Measurements from ENCODE around the gene PLCB2.

Gene PLCB2

DNA sequence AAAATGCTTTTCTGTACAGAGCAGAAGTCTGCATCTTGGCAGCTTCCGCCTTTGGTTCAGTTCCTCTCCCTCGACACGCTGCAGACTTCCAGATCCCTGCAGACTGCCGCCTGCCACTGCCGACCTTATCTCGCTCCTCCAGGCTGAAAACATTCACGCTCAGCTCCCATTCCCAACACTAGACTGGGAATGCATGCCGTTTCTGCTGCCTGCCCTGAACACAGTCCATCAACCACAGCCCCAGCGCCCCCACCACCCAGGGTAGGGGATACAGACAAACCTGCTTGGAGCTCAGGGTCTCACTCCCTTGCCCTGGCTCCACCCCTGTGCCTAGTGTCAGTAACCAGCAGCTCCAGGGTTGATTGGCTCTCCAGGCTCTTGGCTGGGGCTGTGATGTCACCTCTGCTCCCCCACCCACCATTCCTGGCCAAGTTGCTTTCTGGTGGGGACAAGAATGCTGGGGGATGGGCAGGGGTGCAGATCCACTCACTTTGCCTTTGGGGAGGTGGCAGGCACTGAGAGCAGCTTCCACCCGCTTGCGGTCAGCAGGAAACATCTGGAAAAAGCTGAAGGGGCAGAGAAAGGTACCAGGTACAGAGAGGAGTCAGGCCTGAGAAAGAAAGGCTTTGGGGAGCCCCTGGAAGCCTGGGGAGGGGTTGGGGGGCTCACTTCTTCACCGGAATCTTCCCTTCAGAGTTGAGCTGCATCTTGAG, 6.1 kb downstream of the PLCB2 start:
- no peak for DNase-seq

DNA sequence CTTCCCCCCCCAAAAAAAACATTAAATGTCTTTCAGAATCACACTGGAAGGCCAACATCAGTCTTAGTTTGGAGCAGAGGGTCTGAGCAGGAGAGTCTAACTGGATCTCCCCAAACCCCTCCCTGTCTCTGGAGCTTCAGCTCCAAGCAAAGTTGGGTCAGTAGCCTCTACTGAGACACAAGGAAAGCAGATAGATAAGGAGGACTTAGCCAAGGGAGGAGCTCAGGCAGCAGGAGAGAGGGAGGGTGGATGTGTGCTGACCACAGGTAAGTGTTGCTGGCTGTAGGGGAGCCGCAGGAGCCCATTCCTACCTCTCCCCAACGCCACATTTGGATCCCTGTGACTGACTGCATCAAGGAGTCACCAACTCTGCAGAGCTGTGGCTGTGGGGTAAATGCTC, 7.0 kb downstream of the PLCB2 start:
- DNase-seq, result no peak

DNA sequence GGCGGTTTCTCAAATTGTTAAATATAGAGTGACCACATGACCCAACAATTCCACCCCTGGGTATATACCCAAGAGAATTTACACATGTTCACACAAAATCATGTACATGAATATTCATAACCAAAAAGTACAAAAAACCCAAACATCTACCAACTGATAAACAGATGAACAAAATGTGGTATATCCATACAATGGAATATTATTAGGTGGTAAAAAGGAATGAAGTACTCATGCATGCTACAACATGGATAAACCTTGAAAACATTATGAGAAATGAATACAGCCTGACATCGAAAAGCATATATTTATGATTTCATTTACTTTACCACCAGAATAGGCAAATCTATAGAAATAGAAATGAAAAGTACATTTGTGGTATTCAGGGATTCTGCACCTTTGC, 7.4 kb downstream of the PLCB2 start:
- no peak for DNase-seq

DNA sequence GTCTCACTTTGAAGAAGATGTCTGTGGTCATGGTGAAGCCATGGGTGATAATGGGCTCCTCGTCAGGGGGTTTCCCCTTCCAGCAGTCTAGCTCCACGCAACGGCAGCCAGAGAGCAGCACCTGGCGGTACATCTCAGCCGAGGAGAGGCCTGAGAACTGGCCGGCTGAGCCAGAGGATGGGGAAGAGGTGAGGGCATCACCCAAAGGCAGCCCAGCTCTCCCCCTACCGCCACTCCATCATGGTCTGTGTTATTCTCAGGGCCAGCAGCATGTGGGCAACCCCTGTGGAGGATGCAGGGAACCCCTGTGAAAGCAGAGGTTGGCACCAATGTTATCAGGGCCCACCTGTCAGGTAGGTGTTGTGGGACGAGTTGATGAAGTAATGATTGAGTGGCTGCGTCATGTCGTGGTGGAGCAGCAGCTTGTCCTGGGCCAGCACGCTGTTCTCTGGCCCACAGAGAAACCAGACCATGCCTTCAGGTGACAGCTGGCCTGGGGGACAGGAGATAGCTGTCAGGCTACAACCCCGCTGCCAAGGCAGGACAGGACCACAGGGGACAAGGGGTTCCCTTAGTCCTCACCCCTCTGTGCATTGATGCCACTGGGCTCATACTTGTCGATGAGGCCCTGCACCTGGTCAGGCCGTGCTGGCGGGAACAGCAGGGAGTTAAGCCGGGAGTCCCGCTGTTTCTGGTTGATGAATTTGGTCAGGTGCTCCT, 9.4 kb downstream of the PLCB2 start:
- DNase-seq, result no peak

DNA sequence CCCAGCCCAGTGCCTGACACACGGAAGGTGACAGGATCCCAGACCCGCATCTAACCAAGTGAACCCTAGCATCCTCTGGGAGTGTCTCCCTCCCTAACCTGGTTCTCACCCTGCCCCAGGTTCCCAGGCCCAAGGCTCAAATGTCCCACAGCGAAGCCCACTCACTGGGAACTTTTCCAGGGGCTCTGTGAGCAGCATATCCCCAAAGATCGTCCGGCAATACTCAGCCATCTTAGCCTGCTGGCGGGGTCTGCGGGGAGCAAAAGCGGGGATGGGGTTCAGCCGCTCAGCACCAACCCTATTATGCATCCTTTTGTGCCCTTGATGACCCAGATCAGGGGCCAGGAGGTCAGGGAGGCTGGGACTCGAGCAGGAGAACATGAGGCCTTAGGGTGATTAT, 10.4 kb downstream of the PLCB2 start:
- DNase-seq, result no peak

DNA sequence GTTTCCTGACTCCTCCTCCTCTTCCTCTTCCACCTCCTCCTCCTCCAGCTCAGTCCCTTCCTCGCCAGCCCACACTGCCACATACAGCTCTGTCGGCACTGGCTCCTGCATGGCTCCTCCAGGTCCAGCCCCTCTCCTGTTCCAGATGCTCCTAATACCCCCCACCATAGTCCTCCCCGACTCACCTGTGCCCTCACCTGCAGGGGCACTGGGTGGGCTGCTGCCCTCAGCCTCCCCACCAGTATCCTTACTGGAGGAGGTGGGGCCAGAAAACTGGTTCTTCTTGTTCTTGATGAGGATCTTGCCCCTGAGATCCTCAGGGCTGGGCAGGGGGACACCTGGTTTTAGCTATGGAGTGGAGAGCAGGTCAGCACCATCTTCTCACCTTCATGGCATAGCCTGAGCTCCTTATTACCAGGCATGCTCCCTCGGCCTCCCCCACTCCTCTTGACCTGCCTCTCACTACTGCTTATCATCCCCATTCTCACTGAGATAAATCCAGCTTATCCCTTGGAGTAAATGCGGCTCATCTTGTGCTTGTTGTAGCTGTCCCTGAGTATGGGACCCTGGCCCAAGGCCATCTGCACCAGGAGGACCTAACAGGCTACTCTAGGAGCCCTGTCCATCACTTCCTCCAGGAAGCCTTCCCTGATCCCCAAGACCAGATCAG, 11.0 kb downstream of the PLCB2 start:
- no peak for DNase-seq

DNA sequence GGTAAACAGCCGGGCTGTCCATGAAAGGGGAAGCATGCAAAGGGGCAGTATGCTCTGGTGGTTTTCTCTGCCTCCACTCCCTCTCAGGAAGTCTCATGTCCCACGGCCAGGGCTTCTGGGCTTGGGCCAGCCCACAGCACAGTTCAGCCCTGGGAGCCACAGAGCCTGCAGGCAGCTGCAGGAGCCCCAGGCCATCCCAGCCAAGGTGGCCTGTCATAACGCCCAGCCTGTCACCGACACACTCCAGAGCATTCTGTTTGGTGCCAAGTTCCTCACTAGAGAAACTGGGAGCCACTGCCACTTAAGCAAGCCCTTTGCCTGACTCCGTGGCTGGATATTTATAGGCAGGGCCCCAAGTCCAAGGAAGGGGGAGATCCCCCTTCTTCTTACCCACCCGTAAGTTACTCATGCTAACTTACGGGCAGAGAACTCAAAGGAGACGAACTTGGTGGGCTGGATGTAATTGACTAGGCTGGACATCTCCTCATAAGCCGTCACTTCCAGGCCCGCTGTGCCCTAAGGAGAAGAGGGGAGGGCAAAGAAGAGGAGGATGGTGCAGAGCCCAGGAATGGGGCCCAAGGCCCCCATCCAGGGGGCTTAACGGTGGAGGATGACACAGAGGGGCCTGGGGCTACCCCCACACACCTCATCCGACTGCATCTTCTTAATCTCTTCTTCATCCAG, 11.7 kb downstream of the PLCB2 start:
- no peak for DNase-seq

DNA sequence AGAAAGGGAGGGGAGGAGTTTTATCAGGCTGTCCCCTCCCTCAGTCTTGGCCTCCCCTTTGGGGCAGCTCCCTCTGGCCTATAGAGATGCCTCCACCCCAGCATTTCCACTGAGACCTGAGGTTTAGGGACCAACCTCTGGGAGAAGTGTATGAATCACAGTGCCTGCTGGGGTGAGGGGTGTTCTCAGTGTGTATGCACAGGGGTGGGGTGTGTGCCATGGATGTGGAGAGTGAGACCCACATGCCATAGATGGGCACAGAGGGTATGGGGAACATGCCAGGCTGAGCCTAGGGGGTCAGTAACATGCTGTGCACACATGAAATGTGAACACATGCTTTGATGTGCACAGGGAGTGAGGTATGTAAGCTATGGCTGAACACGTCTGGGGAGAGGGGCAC, 12.4 kb downstream of the PLCB2 start:
- no peak for DNase-seq

DNA sequence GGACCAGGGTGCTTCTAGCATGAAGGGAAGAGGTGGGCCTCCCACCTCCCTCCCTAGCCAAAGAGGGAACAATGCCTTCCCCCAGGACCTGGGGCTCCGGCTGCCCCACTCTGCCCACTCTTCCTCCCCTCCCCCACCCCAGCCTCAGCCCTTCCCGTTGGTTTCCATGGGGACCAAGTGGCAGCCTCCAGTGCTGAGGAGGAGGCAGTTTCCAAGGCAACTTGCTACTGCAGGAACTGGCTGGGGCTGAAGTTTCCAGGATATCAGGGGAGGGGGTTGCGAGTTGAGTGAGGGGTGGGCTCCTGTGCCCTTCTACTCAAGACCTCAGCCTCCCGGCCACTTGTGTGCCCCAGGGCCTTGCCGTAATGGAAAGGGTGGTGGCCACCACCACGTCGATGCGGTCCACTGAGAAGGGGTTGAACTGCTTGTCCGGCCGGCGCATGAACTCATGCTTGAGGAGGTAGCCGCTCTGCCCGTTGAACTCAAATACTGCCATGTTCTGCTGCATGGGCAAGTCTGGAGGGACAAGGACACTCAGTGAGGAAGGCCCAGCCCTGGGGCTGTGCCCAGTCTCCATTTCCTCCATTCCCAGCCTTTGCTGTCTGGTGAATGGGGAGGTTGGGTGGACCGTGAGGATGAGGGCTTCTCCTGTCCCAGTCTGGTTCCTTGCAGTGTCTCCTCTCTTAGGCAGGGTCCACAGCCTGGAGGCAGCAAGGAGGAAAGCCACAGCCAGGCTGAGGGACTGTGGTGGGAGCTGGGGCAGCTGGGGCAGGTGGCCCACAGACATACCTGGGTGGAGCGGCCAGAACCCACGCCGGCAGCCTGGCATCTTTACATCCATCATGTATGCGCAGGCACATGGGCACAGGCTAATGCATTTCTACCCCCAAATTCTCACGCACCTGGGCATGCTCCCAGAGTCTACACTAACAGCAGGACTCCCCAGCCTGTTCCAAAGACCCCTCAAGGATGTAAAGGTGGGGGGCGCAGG, 13.5 kb downstream of the PLCB2 start:
- no peak for DNase-seq

DNA sequence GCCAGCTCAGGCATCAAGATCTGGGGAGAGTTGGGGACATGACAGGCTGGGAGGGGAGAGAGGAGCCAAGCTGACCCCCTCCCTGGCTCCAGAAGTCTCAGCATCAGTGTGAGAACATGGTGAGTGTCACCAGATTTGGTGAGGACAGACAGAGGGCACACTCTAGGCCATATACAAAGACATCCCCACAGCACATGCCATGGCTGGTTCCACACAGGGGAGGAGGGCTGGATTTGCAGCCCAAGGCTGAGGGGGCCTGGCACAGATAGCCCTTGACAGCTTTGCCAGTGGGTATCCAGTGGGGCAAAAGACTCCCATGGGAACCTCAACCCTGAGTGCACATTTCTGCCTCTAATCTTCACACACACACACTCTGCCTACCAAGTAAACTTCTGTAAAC, 14.7 kb downstream of the PLCB2 start:
- DNase-seq, result no peak

DNA sequence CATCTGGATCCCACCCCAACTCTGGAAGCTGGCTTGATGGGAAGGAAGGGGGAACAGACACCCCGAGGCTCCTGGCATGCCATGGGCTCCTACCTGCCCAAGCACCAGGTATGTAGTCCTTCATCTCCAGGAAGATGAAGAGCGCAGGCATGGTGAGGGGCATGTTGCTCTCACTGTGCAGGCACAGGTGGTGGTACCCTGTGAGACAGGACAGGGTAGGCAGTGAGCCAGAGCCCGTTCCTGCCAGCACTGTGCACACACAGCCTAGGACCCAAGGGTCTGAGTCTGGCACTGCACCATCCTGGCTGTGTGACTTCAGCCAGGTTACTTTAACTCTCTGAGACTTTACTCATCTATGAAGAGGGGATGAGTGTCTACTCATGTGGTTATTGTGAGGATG, 15.5 kb downstream of the PLCB2 start:
- DNase-seq, result no peak

DNA sequence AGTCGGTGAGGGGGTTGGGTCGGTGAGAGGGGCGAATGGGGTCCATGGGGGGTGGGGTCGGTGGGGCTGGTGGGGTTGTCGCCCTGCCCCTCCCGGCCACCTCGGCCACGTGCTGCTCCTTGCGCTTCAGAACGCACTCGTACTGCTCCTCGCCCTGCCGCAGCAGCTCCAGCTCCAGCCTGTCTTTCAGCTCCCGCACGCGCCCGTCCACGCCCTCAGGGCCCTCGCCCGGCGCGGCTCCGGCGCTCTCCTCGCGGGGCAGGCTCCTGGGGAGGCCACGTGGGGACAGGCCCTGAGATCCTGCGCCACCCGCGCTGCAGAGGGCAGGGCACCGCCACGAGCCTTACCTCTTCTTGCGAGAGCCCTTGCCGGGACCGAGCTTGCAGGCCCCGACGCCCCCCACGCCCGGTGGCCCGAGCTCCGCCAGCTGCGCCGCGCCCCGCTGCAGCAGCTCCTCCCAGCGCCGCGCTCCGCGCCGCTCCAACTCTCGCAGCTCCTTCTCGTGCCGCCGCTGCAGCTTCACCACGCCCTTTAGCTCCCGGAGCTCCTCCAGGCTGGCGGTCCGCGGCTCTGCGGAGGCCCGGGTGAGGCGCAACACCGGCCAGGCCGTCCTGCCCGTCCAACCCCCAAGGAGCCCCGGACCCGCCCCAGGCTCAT, 16.7 kb downstream of the PLCB2 start:
- peak; percentile 63 for DNase-seq

DNA sequence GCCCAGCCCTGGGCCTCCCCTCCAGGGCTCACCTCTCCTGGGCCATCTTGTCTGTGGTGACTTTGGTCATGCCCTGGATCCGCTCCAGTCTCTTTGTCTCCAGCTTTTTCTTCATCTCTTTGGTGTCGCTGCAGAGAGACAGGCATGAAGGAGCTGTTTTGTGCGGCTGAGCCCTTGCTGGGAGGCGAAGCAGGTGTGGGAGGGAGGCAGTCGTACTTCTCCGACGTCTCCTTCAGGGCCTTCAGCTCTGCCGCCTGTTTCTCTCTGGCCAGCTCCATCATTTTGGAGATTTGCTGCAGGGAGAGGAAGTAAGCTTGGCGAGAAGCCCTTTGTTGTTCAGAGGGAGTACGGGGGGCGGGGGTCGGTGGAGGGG, 17.2 kb downstream of the PLCB2 start:
- DNase-seq, result no peak

DNA sequence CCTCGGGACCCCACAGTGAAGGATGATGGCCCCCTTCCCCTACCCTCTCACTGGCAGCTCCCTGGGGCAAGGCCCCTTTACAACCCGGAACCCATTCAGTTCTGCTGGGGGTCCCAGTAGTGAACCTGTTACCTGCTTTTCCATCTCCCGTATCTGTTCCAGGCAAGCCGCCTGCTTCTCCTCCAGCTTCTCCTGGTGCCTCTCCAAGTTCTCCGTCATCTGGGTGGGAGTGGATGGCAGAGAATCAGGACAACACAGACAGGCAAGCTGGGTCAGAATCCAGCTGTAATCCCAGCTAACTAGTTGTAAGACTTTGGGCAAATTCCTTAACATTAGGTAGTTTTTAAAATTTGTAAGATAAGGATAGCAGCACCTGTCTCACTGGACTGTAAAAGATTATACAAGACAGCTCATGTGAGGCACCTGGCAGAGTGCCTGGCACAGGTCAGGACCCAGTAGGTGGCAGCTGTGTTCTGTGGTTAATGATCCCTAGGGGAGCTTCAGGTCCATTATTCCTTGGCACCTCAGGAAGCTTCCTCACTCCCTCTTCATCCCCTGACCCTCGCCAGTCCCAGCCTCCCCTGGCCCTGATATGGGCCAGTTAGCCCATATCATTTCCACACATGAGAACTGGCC, 18.5 kb downstream of the PLCB2 start:
- no peak for DNase-seq

DNA sequence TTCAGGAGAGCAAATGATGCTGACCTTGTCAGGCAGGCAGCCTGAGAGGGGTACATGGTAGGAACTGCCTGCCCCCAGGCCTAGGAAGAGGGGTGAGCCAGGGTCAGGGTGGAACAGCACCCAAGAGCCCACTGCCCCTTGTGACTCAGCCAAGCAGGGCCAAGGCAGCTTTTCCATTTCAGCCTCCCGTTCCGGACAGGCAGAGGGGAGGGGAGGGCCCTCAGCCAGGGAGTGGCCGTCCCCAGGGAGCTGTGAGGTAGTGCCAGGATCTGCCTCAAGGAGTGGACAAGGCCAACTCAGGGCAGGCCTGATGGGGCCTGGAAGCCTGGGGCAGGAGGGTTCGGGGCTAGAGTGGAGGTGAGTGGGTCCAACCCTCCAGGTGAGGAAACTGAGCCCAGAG, 19.8 kb downstream of the PLCB2 start:
- no peak for DNase-seq

DNA sequence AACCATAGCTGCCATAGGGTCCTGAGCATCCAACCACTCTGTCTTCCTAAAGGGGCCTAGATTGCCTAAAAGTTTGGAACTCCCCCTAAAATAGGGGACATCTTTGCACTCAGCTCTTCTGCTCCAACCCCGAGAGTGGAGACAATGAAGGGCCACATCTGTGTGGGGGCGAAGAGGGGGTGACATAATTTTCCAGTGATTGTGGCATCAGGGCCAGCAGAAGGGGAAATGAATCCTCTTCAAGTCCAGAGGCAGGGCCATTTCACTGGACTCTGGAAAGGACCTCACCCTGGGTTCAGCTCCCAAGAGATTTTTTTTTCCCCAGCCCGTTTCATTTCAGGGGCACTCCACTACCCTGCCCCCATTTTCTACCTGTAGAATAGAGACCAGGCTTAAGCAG, 20.2 kb downstream of the PLCB2 start:
- no peak for DNase-seq

DNA sequence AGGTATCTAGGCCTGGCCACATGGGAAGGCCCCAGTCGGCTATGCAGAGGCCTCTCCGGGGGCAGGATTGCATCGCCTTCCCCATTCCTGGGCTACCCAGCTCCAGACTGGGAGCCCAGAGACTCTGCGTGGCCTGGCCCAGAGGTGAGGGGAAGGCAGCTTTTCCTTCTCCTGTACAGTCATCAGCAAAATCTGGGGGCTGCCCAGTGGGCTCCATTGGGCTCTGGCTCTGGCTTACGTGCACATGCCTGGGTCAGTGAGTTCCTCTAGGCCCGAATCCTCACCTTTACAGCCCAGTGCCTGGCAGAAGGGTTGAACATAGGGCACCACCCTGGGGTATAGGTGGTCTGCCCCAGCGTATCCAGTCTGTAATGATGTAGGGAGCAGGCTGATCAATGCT, 20.9 kb downstream of the PLCB2 start:
- no peak for DNase-seq

DNA sequence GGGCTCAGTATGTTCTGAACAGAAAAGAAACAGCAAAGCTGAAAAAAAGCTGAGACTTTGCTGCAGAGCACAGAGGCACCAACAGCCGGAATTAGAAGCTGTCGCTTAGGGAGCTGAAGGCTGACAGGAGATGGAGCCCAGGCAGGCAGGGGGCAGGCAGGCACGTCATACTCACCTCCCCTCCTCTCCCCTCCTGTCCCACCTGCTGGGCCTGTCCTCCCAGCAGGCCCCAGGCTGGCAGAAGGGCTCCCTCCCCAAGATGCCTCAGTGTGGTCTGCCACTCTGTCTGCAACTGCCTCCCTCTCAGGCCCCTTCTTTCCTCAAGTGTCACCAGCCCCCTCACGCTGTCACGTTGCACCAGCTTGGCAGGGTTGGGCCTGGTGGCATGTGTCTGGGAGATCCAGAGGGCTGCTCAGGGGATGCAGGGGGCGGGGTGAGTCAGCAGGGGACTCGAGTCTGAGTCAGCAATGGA, 21.6 kb downstream of the PLCB2 start:
- no peak for DNase-seq

DNA sequence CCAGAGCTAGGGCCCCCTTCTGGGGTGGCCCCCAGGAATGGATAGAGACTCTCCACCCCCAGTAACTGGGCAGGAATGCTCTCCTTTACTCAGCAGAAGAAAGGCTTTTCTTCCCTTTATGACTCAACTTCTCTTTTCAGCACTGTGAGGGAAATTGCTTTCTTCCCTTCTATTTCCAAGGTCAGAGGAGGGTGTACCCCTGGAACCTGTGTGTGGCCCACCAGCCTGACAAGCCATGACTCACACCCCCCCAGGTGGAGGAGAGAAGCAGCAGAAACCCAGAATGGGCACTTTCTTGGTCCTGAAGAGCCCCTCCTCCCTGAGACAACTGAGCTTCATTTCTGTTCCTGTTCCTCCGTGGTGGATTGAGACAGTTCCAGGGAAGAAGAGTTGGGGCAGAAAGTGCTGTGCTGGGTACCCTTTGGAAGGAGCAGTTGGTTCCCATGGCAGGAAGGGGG, 22.2 kb downstream of the PLCB2 start:
- no peak for DNase-seq

DNA sequence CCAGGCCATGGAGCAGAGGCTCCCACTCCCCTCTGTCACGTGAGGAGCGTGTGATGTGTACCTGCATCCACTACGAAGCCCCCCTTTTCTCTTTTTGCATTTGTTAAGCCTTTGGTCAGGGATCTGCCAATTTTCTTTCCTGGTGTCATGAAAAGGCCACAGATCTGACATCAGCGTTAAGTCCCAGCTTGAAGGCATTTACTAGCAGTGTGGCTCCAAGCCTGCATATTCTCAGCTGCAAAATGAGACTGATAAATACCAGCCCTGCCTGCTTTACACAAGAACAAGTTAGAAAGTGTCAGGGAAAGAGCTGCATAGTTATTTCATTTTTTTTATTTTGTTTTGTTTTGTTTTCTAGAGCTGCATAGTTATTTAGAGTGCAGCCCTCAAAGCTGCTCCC, 22.6 kb downstream of the PLCB2 start:
- no peak for DNase-seq

DNA sequence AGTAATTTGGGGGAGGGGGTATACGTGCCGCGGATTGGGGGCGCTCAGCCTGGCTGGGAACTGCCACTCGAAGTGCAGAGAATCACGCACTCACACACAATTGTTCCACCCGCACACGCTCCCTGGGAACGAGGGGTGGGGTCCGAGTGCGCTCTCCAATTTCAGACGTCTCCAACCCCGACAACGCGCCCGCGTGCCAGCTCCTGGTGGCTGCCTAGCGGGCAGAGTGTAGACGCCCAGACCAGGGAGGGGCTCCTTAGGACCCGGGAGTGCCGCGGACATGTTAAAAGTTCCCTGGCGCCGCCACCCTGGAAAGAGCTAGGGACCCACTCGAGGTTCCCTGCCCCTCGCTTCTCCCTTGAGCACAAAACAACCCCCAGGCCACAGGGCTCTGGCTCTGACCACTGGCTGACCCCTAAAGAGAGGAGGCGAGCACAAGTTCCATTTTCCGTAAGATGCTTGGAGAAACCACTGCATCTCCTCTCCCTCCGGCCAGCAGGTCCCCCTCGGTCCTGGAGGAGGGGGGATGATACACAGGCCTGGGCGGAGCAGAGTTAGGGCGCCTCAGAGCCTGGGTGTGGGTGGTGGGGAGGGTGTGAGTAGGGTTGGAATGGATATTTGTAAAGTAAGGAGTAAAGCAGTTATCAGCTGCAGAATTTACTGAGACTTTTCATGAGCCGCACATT, 24.0 kb downstream of the PLCB2 start:
- no peak for DNase-seq

All from EL (cell line).